GM18861 (cell line): ENCODE data around the gene DENND1C.
"Not testable (repeated sequence)": the region's sequence is repeated elsewhere in the genome, so short reads cannot be mapped to it uniquely, and the experiment has no call there.

Experiments used
- ATAC-seq: cut with Tn5 transposase; IDR thresholded peaks from one replicate; pipeline ENCODE4 v1.9.1; 2021; ENCODE audit not compliant: unreplicated experiment

Gene DENND1C

GRCh38 chr19:6509118-6509971, 27.8 kb upstream of the DENND1C start:
- no peak for ATAC-seq

GRCh38 chr19:6508028-6508771, 26.6 kb upstream of the DENND1C start:
- not testable (repeated sequence) for ATAC-seq

GRCh38 chr19:6503407-6504201, 22.0 kb upstream of the DENND1C start:
- no peak for ATAC-seq

- ATAC-seq, result no peak
These were observed 20.4 kb upstream of the DENND1C start, which contains the start of gene TUBB4A for GRCh38 chr19:6501740-6502648. TUBB4A (minus strand) TSS chr19:6502309; CDS start chr19:6502212, 97 bp downstream.

GRCh38 chr19:6500837-6501739, 19.5 kb upstream of the DENND1C start:
- ATAC-seq, result no peak

- no peak for ATAC-seq
These were observed 17.6 kb upstream of the DENND1C start for GRCh38 chr19:6499052-6499790.

- ATAC-seq, result no peak
These were observed 16.9 kb upstream of the DENND1C start for GRCh38 chr19:6498294-6499036.

GRCh38 chr19:6495947-6496346, 14.4 kb upstream of the DENND1C start:
- no peak for ATAC-seq

GRCh38 chr19:6494438-6495036, 12.9 kb upstream of the DENND1C start:
- no peak for ATAC-seq

GRCh38 chr19:6491802-6492592, 10.4 kb upstream of the DENND1C start:
- ATAC-seq, result no peak

GRCh38 chr19:6490134-6490533, 8.5 kb upstream of the DENND1C start:
- ATAC-seq, result no peak

- ATAC-seq, result peak; percentile 56
These were observed 7.9 kb upstream of the DENND1C start for GRCh38 chr19:6489278-6490061.

GRCh38 chr19:6484831-6485230, 3.2 kb upstream of the DENND1C start:
- ATAC-seq, result no peak

GRCh38 chr19:6484230-6484629, 2.6 kb upstream of the DENND1C start:
- no peak for ATAC-seq

- ATAC-seq, result no peak
These were observed 1.6 kb upstream of the DENND1C start for GRCh38 chr19:6483235-6483634.

- no peak for ATAC-seq
These were observed 728 bp upstream of the DENND1C start for GRCh38 chr19:6482343-6482686.
